Peyer's patch (tissue), 4 donors: ENCODE measurements around the gene SF3A2.

Experiments used
- CTCF ChIP-seq, 6 experiments: fragments of 450-650 bp in 4 of 6; fragments of 200-600 bp in 2 of 6; sonication (generic) in 1 of 6; IDR thresholded peaks; one replicate each; pipeline ENCODE4 v1.5.1; 2017 to 2019; ENCODE audit warnings: antibody characterized with exemption in 6 of 6, mild to moderate bottlenecking in 3 of 6, moderate library complexity in 1 of 6
- POLR2A ChIP-seq, 2 donors: fragments of 450-650 bp; IDR thresholded peaks; one replicate each; pipeline ENCODE4 v1.5.1; 2017; ENCODE audit warnings: antibody characterized with exemption in 2 of 2, mild to moderate bottlenecking in 2 of 2, moderate library complexity in 2 of 2

DNA sequence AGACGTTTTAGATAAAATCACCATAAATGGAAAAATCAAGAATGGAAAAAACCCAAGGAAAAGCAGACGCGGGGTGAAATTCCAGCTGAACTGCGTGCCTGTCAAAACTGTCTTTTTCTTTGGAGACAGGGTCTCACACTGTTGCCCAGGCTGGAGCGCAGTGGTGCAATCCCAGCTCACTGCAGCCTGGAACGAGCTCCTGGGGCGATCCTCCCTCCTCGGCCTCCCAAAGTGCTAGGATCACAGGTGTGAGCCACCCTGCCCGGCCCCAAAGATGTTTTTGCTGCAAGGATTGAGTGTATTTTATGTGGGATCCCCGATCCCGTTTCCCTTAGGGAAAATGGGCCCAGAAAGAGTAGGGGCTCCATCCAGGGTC lies 46.2 kb downstream of the SF3A2 start:
- TF ChIP-seq POLR2A (IDR thresholded peaks at IDR 0.05) = no peak
- no peak for TF ChIP-seq CTCF (IDR thresholded peaks at IDR 0.05)
